Left renal cortex interstitium (tissue), 4 donors: Measurements from ENCODE around the gene HOXA4. TPM values are rescaled to one million over a fixed set of nuclear protein-coding genes. Genes with fewer than 3 reads are reported as not detected.

Experiments used
- DNase-seq, 4 donors: peaks; one replicate each; pipeline ENCODE4 v3.0.0-alpha.2; 2013; ENCODE audit warnings: low read depth in 4 of 4, low spot score in 2 of 4, missing footprints in 1 of 4
- polyA plus RNA-seq, 4 donors: library from polyadenylated mRNA; unstranded; fragments of 120-200 nt; gene quantifications; one replicate each; pipeline ENCODE4 v1.2.1, GENCODE V29; 2013; ENCODE audit not compliant: insufficient read length in 4 of 4

HOXA4 gene
- polyA plus RNA-seq, 4 donors, result 18.9 to 25.5 (median 22.2) TPM

DNA sequence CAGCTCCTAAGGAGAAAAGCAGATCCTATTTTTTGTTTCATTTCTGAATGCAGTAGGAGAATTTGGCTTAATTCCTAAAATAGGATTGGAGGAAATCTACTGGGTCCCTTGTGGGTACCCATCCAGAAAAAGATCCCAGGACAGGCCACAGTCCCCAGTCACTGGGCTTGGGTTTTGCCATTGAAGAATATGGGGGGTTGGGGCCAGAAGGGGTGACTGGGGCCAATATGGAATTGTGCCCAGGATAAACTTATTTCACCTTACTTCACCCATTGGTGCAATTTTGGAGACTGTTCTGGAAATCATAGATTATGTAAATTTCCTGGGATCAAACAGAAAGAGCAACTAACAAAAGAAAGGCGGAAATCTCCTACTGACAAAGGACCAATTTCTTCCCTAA is 7.9 kb upstream of the HOXA4 start:
- no peak for DNase-seq

DNA sequence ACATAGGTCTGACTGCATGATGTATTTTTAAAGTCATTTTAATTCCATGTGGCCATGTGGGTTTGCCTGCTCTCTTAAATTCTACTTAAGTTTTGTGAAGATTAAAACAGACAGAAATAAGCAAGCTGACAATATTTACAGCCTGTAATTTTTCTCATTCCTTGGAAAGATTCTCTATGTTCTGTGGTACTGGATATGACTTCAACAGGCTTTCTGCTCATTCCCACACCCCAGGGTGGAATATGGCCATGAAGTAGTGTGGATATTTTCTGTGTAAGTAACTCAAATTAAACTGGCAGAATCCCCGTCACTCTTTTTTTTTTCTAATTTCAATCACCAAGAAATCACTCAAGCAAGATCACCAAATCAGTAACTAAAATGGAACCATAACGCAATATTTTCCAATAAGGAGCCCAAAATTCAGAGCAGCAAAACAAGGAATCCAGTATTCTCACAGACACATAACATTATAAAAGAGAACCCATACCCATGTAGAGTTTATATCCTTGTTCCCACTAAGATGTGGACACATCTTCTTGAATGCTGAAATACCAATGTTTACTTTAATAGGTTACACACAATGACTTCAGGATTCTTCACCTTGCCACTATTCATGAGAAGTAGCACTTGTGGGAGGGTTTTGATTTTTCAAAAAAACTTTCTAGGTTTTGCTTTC is 7.2 kb upstream of the HOXA4 start:
- no peak for DNase-seq

- DNase-seq, result no peak
Measured at GRCh38 chr7:27134392-27134791, 3.8 kb upstream of the HOXA4 start.

DNA sequence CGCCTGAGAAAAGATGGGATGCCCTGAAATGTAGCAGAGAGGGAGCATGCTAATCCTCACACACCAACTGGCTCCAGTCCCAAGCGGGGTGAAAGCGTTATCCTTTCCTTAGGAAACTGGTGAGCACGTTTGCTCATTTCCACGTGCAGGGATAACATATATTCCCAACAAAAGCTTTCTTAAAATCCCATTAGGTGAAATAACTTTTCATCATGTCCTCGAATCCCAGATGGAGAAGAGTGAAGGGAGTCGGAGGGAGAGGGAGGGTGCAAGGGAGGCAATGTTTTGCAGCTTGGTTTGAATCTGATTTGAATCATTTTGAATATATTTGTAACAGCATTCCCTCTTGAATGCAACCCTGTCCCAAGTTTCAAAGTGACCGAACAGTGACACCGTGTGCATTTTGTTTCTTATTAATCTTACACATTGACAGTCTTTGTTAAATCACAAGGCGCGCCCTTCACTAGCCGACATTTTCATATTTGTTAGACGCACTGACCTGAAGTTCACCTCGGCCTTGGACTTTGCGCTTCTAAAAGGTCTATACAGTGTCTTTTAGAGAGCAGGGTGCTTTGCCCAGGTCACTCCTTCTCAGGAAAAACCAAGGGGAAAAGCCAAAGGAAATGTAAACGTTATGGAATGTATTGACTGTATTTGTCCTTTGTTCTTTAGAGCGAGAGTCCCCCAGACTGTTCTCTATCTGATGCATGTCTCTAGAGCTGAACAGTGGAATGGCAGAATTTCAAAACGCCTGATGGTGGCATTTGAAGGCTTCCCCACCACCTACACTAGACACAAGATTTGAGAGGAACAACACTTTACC is 3.1 kb upstream of the HOXA4 start:
- no peak for DNase-seq

DNA sequence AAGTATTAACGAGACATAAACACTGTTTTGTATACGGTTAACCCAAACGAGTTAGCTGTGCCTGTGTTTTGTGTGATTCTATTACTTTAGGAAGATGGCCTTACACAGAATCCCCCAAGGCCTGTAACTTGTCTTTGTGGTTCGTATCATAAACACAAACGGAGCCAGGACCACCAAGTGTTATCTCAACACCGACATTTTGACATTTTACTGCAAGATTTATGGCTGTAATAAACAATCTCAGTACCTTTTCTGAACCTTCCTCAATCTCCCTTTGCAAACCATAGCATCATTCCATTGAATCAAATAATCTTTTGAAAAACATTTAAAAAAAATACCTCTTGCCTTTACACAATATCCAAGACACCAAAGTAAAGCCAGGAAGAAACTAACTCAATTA is 2.4 kb upstream of the HOXA4 start:
- no peak for DNase-seq

DNA sequence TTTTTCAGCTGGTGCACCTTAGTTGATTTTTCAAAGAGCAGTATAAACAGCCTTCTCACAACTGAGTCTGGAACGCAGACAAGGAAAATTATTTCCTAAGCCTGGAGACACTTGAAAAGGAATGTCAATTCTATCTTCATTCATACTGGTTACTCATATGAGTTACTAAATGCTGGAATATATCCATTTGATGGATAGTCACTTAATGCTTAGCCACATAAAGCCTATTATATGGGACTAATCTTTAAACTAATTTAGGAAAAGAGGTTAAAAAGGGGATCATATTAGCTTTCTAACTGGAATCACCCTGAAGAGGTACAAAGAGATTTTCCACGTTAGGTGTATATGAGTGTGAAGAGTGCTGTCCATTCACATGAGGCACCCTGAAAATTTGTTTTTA is 1.7 kb upstream of the HOXA4 start:
- DNase-seq, result no peak

DNA sequence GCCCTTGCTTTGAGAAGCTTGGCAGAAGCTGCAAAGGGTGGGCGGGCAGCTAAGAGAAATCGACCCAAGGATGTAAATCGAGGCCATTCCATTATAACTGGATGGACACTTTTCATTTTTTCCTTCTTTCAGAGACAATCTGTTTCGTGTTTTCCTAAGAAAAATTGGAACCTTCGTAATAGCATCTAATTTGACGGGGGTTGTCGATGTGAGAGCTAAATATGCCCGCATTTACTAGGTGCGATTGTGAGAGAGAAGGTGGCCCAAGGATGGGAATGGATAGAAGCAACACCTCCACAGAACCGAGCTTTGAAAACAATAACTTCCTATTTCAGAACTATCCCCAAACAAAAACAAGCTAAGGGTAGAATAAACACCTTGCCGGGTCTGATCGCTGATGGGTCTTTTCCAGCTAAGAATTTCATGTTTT is 848 bp upstream of the HOXA4 start:
- DNase-seq, result no peak

DNA sequence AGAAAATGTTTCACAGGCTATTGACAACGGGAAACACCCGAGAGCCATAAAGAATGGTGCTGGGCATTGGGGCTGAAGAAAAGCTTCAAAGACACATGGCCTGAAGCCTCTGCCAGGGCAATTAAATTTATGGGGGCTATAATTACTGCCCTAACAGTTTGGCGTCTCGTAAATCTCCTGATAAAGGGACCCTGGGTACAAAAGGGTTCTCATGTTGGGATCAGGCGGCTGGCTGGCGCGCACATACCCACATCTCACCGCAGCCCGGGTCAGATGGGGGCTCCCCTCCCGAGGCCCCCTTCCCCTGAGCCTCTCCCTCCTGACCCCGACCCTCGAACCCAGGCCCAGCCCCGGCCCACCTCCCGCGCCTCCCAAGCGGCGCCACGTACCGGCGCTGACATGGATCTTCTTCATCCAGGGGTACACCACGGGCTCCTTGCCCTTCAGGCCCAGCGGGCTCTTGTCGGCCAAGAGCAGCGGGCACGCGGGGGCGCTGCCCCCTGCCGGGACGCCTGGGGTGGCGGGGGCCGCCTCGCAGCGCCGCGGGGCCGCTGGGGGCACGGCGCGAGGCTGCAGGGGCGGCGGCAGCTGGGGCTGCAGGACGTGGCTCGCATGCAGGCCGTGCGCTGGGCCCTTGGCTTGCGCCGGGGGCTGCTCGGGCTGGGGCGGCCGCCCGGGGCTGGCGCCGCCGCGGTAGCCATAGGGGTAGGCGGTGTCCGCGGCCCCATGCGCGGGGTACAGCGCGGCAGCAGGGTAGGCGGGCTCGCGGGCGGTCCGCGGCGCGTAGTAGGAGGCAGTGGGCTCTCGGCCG is 623 bp downstream of the HOXA4 start:
- no peak for DNase-seq

DNA sequence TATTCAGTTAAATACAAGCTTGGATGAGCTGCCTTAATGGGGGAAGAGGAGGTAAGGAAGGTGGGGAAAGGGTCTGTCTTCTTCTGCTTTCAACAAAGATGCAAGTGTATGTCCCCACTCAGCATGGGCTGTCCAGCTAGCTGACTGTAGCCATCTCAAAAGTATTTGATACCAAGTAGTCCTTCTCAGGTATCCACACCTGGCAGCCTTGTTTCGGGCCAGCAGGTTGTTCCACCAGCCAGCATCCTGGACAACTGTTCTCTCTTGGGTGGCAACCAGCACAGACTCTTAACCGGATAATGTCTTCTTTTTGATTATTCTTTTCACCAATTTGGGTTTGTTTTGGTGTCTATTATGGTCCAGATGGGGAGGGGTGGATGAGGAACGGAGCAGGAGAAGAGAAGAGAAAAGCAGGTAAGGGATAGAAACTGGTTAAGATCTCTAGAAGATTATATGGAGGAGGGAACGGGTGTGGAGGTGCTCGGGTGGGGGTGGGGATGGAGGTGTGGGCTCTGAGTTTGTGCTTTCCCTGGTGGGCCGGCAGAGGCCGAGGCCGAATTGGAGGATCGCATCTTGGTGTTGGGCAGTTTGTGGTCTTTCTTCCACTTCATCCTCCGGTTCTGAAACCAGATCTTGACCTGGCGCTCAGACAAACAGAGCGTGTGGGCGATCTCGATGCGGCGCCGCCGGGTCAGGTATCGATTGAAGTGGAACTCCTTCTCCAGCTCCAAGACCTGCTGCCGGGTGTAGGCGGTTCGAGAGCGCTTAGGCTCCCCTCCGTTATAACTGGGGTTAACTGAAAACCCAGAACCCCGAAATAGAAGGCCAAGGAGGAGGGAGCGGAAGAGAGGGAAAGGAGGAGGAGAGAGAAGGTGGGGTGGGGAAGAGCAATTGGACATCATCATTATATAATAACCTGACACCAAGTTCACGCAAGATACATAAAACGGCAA is 1.5 kb downstream of the HOXA4 start:
- no peak for DNase-seq

- DNase-seq, result no peak
Measured at GRCh38 chr7:27128034-27128433, 2.5 kb downstream of the HOXA4 start.

GRCh38 chr7:27126596-27127327 is 3.8 kb downstream of the HOXA4 start:
- DNase-seq, result no peak

DNA sequence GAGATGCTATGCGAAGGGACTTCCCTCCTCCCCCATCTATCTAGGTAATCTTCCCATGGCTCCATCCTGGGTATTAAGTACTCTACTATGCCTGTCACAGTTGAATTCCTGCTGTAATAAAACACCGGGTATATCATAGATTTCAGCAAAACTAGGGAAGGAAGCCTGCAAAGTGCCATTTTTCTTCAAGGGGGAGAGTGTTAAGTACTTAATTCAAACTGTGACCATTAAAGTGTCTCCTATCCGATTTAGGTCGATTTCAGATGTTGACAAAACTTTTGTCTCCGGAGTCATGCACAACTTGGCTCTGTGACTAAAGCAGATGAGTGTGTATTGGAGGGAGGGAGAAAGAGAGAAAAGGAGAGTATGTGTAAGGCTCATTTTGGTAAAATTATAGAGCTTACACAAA is 4.6 kb downstream of the HOXA4 start:
- DNase-seq, result no peak

- no peak for DNase-seq
Measured at GRCh38 chr7:27124902-27125689, 5.5 kb downstream of the HOXA4 start.

DNA sequence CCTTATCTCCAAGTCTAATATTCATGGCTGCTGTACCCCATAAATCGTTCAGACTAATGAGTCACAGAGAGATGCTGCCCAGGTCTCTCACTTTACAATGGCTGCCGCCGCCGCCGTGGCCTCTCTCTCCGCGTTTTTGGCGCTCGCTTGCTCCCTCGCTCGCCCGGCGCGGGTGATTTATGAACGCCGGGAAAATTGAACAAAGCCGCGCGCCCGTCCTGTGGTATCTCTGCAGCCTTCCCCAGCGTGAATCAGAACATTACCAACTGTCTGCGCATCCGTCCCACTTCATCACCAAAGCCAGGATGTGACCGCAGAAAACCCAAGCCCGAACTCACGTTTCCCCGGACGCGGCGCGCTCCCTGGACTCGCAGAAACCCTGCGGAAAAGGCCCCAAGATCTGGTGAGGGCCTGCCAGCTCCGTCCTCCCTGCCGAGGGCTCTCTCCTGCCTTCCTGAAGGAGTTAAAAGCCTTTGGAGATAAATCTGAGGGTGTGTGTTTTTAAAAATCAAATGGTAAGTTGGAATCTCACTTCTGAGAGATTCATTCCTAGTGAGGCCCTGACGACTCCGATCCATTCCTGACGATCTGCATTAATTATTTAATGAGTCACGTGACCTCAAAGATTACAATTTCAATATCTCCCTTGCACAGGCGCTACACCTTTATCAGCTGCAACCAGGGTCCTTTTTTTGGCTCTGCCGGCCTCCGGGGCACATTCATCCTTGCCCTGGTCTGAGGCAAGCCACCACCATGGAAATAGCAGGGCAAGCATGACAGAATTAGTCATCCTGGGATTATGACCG is 6.3 kb downstream of the HOXA4 start:
- DNase-seq, result no peak

GRCh38 chr7:27123477-27124053 is 7.0 kb downstream of the HOXA4 start:
- DNase-seq, result no peak

DNA sequence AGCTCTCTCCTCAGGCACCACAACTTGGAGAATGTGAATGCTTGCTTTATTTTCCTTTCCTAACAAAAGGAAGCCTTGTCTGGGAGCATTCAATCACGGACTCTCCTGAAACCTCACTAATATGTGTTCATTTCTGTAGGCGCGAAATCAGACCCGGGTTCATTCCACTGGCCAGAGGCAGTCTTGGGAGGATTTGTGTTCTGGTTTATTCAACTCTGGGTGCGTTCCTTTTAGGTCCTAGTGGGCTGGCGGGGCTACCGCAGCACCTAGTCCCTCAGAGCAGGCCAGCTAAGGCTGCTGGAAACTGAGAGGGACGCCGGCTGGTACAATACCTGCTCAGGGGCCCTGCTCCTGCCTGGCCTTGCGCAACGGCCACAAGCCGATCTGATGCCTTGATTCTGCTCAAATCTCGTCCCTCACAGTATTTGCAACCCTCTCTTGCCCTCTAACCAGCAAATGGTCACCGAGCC is 7.5 kb downstream of the HOXA4 start:
- DNase-seq, result no peak
